Ovary (tissue), 10 donors: ENCODE data around the gene ELMOD2. TPM values are rescaled to one million over a fixed set of nuclear protein-coding genes. Genes with fewer than 3 reads are reported as not detected.

Experiments used
- DNase-seq, 5 donors: peaks; one replicate each; pipeline ENCODE4 v3.0.0-alpha.2; 2019 to 2020
- H3K27ac ChIP-seq, 2 donors: fragments of 200-600 bp; one replicate each; pipeline versions ENCODE4 v1.5.1 to v1.8.0; 2019 to 2022
- H3K27me3 ChIP-seq: fragments of 200-600 bp; one replicate; pipeline ENCODE4 v1.8.0; 2022
- H3K36me3 ChIP-seq: fragments of 200-600 bp; sonication (generic); one replicate; pipeline ENCODE4 v1.5.1; 2019
- H3K4me1 ChIP-seq: one replicate; pipeline ENCODE4 v1.8.1; 2013; ENCODE audit warnings: mild to moderate bottlenecking, moderate library complexity; ENCODE audit not compliant: insufficient read depth
- H3K4me3 ChIP-seq: fragments of 200-600 bp; sonication (generic); one replicate; pipeline ENCODE4 v1.5.1; 2017
- H3K9me3 ChIP-seq, 2 donors: fragments of 200-600 bp in 1 of 2; sonication (generic) in 1 of 2; one replicate each; pipeline versions ENCODE4 v1.5.1 to v1.8.1; 2013 to 2019; ENCODE audit warnings: mild to moderate bottlenecking in 1 of 2, moderate library complexity in 1 of 2
- EP300 ChIP-seq: sonication (generic); formaldehyde crosslinking; IDR thresholded peaks from one replicate; pipeline ENCODE4 v1.6.1; 2017; ENCODE audit warnings: antibody characterized with exemption
- POLR2A ChIP-seq: fragments of 450-650 bp; IDR thresholded peaks from one replicate; pipeline ENCODE4 v1.6.1; 2017; ENCODE audit warnings: antibody characterized with exemption, mild to moderate bottlenecking, moderate library complexity
- WGBS, 3 donors: extraction: QIAGEN DNeasy Blood & Tissue Kit in 1 of 3; methylation state at CpG; one replicate each; pipeline versions ENCODE4 v1.1.5 to v1.1.7; 2013 to 2017; 5-methylcytosine and 5-hydroxymethylcytosine counted together
- intact Hi-C, 4 donors: fragments of 100-400 bp; cut with DNase I; formaldehyde crosslinking; loops; one replicate each; pipeline versions ENCODE4 v1.11.0 to v1.15.1; 2022 to 2023
- long read RNA-seq, 3 donors: library from polyadenylated mRNA in 2 of 3; unstranded in 2 of 3; transcript quantifications; one replicate each; pipeline ENCODE4 v2.0.0 and lab custom pipeline, GENCODE V29; 2021 to 2026
- polyA plus RNA-seq, 2 donors: library from polyadenylated mRNA; stranded (reverse); fragments of 200-250 nt in 1 of 2; fragments of 350-450 nt in 1 of 2; fragmentation: Illumina TruSeq in 1 of 2; extraction: RNeasy Lipid Tissue Mini Kit (QIAGEN cat#74804) in 1 of 2; gene quantifications; one replicate each; pipeline ENCODE4 v1.2.3, GENCODE V29; 2013 to 2014
- total RNA-seq, 7 donors: library from RNA; depleted of rRNA in 2 of 7; stranded (reverse); fragments of >200 nt in 2 of 7; fragmentation: NEBNext Ultra II Directional in 3 of 7; extraction: Animal tissue kit (Norgen Biotek cat#: 25700) in 3 of 7; gene quantifications; one replicate each; pipeline versions ENCODE4 v1.1.0 to v1.2.4, GENCODE V29; 2016 to 2023
- TF ChIP-seq, protein P1 (sequence below), 3 donors: fragments of 450-650 bp in 2 of 3; fragments of 200-600 bp in 1 of 3; IDR thresholded peaks; one replicate each; pipeline versions ENCODE4 v1.5.1 to v1.8.0; 2016 to 2022; ENCODE audit warnings: antibody characterized with exemption in 3 of 3, mild to moderate bottlenecking in 1 of 3
- donor health status: DM: no; HTN: no; CAD: no; lungs with moderate emphysema.
- donor health status: DM: no; HTN: no; CAD: no.
- donor health status: Bipolar disorder and iron deficiency.
- donor health status: DM: yes; HTN: yes; CAD: no.
- donor health status: DM: no; HTN: no; CAD: no.
- donor health status: DM: yes; HTN: yes; CAD: no.

ELMOD2 gene, protein sequence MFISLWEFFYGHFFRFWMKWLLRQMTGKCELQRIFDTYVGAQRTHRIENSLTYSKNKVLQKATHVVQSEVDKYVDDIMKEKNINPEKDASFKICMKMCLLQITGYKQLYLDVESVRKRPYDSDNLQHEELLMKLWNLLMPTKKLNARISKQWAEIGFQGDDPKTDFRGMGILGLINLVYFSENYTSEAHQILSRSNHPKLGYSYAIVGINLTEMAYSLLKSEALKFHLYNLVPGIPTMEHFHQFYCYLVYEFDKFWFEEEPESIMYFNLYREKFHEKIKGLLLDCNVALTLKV
- total RNA-seq (10 to 100 TPM; 13.6 to 22.3 (median 15.9) TPM), polyA plus RNA-seq (10 to 100 TPM in 1 of 2 donors, 1 to 10 TPM in 1; 5.5 to 12.2 TPM)
- long read RNA-seq, donor 1, full-length matches to known transcripts: 4 of 6 reads
- long read RNA-seq, donor 1, partial matches to known transcripts: 0 of 6 reads
- long read RNA-seq, donor 1, other reads (novel, unspliced or antisense): 2 of 6 reads
- long read RNA-seq, donor 2, full-length matches to known transcripts: 7 of 7 reads
- long read RNA-seq, donor 2, partial matches to known transcripts: 0 of 7 reads
- long read RNA-seq, donor 2, other reads (novel, unspliced or antisense): 0 of 7 reads
- long read RNA-seq, donor 3, full-length matches to known transcripts: 3 of 6 reads
- long read RNA-seq, donor 3, partial matches to known transcripts: 0 of 6 reads
- long read RNA-seq, donor 3, other reads (novel, unspliced or antisense): 3 of 6 reads

DNA sequence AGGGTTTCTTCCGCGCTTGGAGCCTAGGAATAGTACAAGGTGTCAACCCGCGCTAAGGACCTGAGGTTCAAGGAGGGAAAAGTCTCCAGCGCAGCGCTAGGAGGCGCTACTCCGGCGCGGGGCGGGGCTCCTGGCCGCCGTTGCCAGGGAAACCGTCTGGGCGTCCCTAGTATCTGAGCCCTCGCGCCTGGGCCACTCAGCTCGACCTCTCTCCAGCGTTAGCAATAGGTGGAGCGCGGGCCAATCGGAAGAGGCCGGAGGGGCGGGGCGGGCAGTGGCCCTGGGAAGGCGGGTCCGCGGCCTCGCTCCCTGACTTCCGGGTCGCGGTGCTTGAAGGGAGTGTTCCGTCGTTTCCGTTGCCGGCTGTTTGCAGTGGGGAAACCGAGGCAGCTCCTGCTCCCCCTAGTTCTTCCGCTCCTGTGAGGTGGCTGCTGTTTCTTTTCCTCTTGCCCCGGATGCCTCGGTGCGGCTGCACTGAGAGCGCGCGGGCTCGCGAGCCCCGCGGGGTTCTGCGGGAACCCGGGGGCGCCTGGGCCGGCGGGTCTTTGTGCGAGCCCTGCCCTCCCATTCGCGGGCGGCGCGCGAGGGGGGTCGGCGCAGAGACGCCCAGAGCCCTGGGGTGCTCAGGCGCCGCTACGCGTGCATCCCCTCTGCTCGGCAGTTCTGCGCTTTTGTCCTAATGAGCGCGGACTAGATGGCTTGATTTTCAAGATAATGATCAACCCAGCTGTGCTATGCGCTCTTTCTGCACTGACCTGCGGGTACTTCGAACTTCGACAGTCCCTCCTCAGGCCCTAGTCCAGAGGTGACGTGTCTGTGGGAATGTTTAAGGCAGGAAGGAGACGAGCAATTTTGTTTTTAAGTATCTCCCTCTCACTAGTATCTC is at the start of gene ELMOD2:
ELMOD2 (plus strand) TSS at position 312 of the 886 bp plus-strand sequence. CDS start 1,261 bp downstream, outside the sequence.
- intact Hi-C loops: loop anchor here in 1 of 4 donors (5.0 kb wide), 1 partner anchor 782 kb away; no protein-coding TSS in a partner anchor

DNA sequence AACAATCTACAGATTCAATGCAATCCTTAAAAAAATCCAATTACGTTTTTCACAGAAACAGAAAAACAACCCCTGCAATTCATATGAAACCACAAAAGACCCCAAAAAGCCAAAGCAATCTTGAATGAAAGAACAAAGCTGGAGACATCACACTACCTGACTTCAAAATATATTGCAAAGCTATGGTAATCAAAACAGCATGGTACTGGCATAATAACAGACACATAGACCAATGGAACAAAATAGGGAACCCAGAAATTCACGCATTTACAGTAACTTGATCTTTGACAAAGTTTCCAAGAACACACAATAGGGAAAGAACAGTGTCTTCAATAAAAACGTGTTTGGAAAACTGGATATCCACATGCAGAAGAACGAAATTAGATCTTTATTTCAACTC is 40.5 kb upstream of the ELMOD2 start:
- no peak overlapping the region for H3K4me3 ChIP-seq

More for the DNA sequence above, at the start of gene ELMOD2:
- TF ChIP-seq, protein P1, sequence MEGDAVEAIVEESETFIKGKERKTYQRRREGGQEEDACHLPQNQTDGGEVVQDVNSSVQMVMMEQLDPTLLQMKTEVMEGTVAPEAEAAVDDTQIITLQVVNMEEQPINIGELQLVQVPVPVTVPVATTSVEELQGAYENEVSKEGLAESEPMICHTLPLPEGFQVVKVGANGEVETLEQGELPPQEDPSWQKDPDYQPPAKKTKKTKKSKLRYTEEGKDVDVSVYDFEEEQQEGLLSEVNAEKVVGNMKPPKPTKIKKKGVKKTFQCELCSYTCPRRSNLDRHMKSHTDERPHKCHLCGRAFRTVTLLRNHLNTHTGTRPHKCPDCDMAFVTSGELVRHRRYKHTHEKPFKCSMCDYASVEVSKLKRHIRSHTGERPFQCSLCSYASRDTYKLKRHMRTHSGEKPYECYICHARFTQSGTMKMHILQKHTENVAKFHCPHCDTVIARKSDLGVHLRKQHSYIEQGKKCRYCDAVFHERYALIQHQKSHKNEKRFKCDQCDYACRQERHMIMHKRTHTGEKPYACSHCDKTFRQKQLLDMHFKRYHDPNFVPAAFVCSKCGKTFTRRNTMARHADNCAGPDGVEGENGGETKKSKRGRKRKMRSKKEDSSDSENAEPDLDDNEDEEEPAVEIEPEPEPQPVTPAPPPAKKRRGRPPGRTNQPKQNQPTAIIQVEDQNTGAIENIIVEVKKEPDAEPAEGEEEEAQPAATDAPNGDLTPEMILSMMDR (IDR thresholded peaks at IDR 0.05): peak; percentile 91 to 97 (median 92)
- no peak for TF ChIP-seq EP300
- H3K27me3 ChIP-seq: no peaks in the 10 kb centered on the region
- peak; percentile 97 to 99 (median 98) for DNase-seq
- peaks cover 3% of the 10 kb centered on the region for H3K4me1 ChIP-seq
- H3K27ac ChIP-seq: peak within 1 kb of the TSS in 1 of 2 donors; percentile 76
- WGBS, 3 donors: 0% methylated on average over 54 to 77 of the region's 77 CpGs
- H3K4me3 ChIP-seq: peak within 1 kb of the TSS; percentile 83
- H3K9me3 ChIP-seq: no peaks in the 10 kb centered on the region
- H3K36me3 ChIP-seq: no peaks in the 10 kb centered on the region

DNA sequence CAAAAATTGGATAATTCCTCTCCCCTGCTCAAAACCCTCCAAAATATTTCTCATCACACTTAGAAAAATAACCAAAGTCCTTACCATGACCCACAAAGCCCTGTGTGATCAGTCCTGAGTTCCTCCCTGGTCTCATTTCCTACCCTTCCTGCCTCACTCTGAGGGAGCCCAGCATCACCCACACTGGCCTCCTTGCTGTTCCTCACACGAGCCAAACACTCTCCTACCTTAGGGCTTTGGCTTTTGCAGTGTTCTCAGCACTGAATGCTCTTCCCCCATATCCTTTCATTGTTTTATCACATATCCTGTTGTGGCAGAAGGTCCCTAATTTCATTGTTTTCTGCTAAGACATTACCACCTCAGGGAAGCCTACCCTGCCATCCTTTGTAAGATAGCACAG is 38.0 kb upstream of the ELMOD2 start:
- no peaks in the 10 kb centered on the region for H3K36me3 ChIP-seq
- H3K4me1 ChIP-seq: no peaks in the 10 kb centered on the region
- H3K27ac ChIP-seq: no peak overlapping the region
- H3K9me3 ChIP-seq: no peaks in the 10 kb centered on the region
- H3K4me3 ChIP-seq: no peak overlapping the region
- TF ChIP-seq EP300 (no peak), POLR2A (no peak)
- TF ChIP-seq, protein P1 (IDR thresholded peaks at IDR 0.05): no peak
- WGBS, 3 donors: 50 to 66% (median 53%) methylated on average over 1 of the region's 1 CpG
- H3K27me3 ChIP-seq: no peaks in the 10 kb centered on the region
- no peak for DNase-seq
- intact Hi-C loops: no loop called here

More for the DNA sequence above, 40.5 kb upstream of the ELMOD2 start:
- 86 to 93% (median 90%) methylated on average over 4 of the region's 4 CpGs for WGBS, 3 donors
- no peaks in the 10 kb centered on the region for H3K9me3 ChIP-seq
- no peaks in the 10 kb centered on the region for H3K36me3 ChIP-seq
- no peak overlapping the region for H3K27ac ChIP-seq
- H3K27me3 ChIP-seq: no peaks in the 10 kb centered on the region
- TF ChIP-seq, protein P1 (IDR thresholded peaks at IDR 0.05): no peak
- TF ChIP-seq POLR2A (no peak), EP300 (no peak)
- no peaks in the 10 kb centered on the region for H3K4me1 ChIP-seq
- DNase-seq: no peak
- intact Hi-C loops: no loop called here

DNA sequence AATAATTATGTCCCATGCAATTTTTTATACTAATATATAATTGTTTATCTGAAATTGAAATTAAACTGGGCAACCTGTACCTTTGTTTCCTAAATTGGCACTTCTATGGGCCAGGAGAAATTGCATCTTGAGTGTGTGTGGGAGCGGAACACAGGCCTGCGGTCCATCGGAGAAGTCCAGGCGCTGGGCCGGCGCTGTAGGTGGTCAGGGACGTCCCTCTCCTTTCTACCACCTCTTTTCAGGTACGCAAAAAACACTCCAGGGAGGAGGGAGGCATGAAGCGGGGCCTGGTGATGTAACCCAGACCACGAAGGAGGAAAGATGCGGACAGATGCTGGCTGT is 26.6 kb upstream of the ELMOD2 start:
- no peak overlapping the region for H3K27ac ChIP-seq
- no peaks in the 10 kb centered on the region for H3K9me3 ChIP-seq
- peaks cover 3% of the 10 kb centered on the region for H3K4me1 ChIP-seq
- intact Hi-C loops: no loop called here
- 91 to 94% (median 92%) methylated on average over 11 of the region's 11 CpGs for WGBS, 3 donors
- no peak overlapping the region for H3K4me3 ChIP-seq
- no peaks in the 10 kb centered on the region for H3K36me3 ChIP-seq
- H3K27me3 ChIP-seq: no peaks in the 10 kb centered on the region
- TF ChIP-seq, protein P1 (IDR thresholded peaks at IDR 0.05): no peak
- TF ChIP-seq EP300 (no peak), POLR2A (no peak)
- no peak for DNase-seq
